CD4-positive, CD25-positive, alpha-beta regulatory T cell (primary cell): ENCODE data around the gene CDK16. TPM values are rescaled to one million over a fixed set of nuclear protein-coding genes. Genes with fewer than 3 reads are reported as not detected.
"Not testable (repeated sequence)": the region's sequence is repeated elsewhere in the genome, so short reads cannot be mapped to it uniquely, and the experiment has no call there.

Experiments
- ATAC-seq, 2 donors: fragments of 150-1000 bp; cut with Tn5 transposase; one replicate each; pipeline ENCODE4 v1.10.0; 2021; ENCODE audit warnings: low read depth in 2 of 2, moderate number of reproducible peaks in 2 of 2, moderate library complexity in 1 of 2
- DNase-seq, 3 donors: peaks; one replicate each; pipeline versions ENCODE4 v3.0.0 to v3.0.0-alpha.2; 2012 to 2022; ENCODE audit warnings: mixed read lengths in 1 of 3
- H3K27ac ChIP-seq: one replicate; pipeline ENCODE4 v1.7.0; 2013; ENCODE audit warnings: mild to moderate bottlenecking, low read length; ENCODE audit not compliant: insufficient read depth, poor library complexity, severe bottlenecking
- H3K27me3 ChIP-seq: one replicate; pipeline ENCODE4 v1.7.0; 2013; ENCODE audit warnings: low read length; ENCODE audit not compliant: control insufficient read depth, insufficient read depth
- H3K36me3 ChIP-seq: one replicate; pipeline ENCODE4 v1.7.0; 2013; ENCODE audit warnings: mild to moderate bottlenecking, low read length, moderate library complexity; ENCODE audit not compliant: control insufficient read depth, insufficient read depth
- H3K4me1 ChIP-seq: 2 replicates; pipeline ENCODE4 v1.7.0; 2013; ENCODE audit warnings: mild to moderate bottlenecking, low read length; ENCODE audit not compliant: insufficient read depth, control insufficient read depth, poor library complexity, severe bottlenecking
- H3K4me3 ChIP-seq: one replicate; pipeline ENCODE4 v1.7.0; 2013; ENCODE audit warnings: low read depth, mild to moderate bottlenecking, low read length, moderate library complexity
- H3K9me3 ChIP-seq, 2 experiments: 1 replicate in 1 of 2; 2 replicates in 1 of 2; pipeline ENCODE4 v1.7.0; 2013; ENCODE audit warnings: low read length in 2 of 2, mild to moderate bottlenecking in 1 of 2, moderate library complexity in 1 of 2; ENCODE audit not compliant: control insufficient read depth in 2 of 2
- H3K27ac Mint-ChIP-seq, 3 donors: one replicate each; pipeline ENCODE4 v1.8.0; 2020 to 2022; ENCODE audit warnings: mild to moderate bottlenecking in 3 of 3, mixed read lengths in 3 of 3, moderate library complexity in 2 of 3
- H3K27me3 Mint-ChIP-seq: one replicate; pipeline ENCODE4 v1.8.0; 2022; ENCODE audit warnings: mild to moderate bottlenecking, mixed read lengths
- H3K36me3 Mint-ChIP-seq: one replicate; pipeline ENCODE4 v1.8.0; 2020; ENCODE audit warnings: mixed read lengths
- H3K4me1 Mint-ChIP-seq, 4 donors: one replicate each; pipeline ENCODE4 v1.8.0; 2020 to 2022; ENCODE audit warnings: mixed read lengths in 4 of 4, mild to moderate bottlenecking in 1 of 4
- H3K4me3 Mint-ChIP-seq, 4 donors: one replicate each; pipeline ENCODE4 v1.8.0; 2020 to 2022; ENCODE audit warnings: mild to moderate bottlenecking in 4 of 4, mixed read lengths in 4 of 4, moderate library complexity in 3 of 4
- H3K9me3 Mint-ChIP-seq, 7 donors: one replicate each; pipeline ENCODE4 v1.8.0; 2020 to 2022; ENCODE audit warnings: mixed read lengths in 7 of 7, mild to moderate bottlenecking in 3 of 7, moderate library complexity in 2 of 7
- polyA plus RNA-seq, 4 donors: library from polyadenylated mRNA; unstranded; fragments of 300-500 nt; fragmentation: Illumina TruSeq; gene quantifications; one replicate each; pipeline ENCODE4 v1.2.3, GENCODE V29; 2021
- total RNA-seq: library from RNA; stranded (reverse); gene quantifications from one replicate; pipeline ENCODE4 v1.2.3, GENCODE V29; 2022

Gene CDK16
- total and polyA plus RNA-seq, 5 donors from 2014 or later, result 3.9 to 186 (median 8.7) TPM

DNA sequence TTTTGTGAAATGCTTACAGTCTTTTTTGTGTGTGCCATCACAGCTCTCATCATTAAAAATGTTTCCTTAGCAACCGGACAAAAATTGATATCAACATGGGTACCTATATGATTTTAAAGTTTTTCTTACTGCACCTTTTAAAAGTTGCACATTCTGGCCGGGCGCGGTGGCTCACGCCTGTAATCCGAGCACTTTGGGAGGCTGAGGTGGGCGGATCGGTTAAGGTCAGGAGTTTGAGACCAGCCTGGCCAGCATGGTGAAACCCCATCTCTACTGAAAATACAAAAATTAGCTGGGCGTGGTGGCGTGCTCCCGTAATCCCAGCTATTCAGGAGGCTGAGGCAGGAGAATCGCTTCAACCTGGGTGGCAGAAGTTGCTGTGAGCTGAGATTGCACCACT is 39.1 kb downstream of the CDK16 start:
- not testable (repeated sequence) for H3K9me3 ChIP-seq, DNase-seq, H3K4me3 ChIP-seq, H3K36me3 Mint-ChIP-seq, H3K4me1 ChIP-seq, H3K9me3 Mint-ChIP-seq, ATAC-seq, H3K27me3 Mint-ChIP-seq, H3K4me1 Mint-ChIP-seq, H3K4me3 Mint-ChIP-seq, H3K36me3 ChIP-seq, H3K27ac Mint-ChIP-seq, H3K27ac ChIP-seq, H3K27me3 ChIP-seq

DNA sequence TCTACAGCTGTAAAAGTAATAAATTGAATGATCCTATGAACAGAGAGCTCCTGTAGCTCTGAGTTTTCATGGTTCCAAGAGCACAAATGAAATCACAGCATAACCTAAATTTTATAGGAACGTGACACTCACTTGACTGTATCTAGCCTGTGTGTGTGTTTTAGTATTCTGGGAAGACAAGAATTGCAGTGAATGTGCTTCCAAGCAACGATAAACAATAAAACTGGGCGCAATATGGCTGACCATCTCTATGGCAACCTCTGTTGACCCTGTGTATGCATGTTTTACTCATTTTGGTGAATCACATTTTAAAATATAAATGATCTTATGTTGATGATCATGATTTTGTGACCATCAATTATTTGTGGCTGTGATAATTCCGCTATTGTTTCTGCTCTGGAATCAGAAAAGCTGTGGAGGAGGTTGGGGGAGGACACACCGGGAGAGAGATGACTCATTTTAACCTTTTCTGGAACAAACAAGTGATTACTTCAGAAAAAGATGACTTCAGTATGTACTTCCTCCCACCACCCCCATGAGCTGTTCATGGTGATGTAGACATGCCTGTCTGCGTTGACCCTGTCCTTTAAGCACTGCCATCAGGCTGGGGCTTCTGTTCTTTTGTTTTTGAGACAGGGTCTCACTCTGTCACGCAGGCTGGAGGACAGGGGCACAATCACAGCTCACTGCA is 46.1 kb downstream of the CDK16 start:
- Mint-ChIP-seq H3K4me3 (no peak overlapping the region), H3K36me3 (no peaks in the 10 kb centered on the region), H3K27ac (no peak overlapping the region), H3K9me3 (no peaks in the 10 kb centered on the region), H3K27me3 (peaks cover 4% of the 10 kb centered on the region), H3K4me1 (peaks cover 0 to 2% (median 0%) of the 10 kb centered on the region in 4 donors)
- Histone ChIP-seq H3K4me3 (no peak overlapping the region), H3K27me3 (no peaks in the 10 kb centered on the region), H3K36me3 (no peaks in the 10 kb centered on the region), H3K4me1 (no peaks in the 10 kb centered on the region), H3K27ac (no peak overlapping the region), H3K9me3 (no peaks in the 10 kb centered on the region)
- ATAC-seq (no peak), DNase-seq (peak in 1 of 3 donors; percentile 13)

DNA sequence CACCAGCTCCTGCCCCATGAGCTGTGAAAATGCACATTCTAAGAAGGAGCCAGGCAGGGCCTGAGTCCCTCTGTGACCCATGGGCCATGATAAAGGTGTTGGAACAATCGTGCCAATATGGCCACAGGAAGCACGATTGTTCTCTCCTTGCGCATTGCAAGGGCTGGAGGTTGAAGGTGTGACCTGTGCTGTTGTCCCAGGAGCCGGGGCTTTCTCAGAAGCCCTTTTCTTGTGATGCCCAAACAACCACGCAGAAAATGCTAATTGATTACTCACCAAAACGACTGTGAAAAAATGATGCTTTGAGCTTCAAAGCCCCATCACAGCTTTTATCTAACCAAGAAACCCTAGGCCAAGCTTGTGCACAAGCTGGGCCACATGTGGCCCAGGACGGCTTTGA is 48.2 kb downstream of the CDK16 start:
- no peak overlapping the region for H3K4me3 ChIP-seq
- ATAC-seq (no peak), DNase-seq (no peak)
- Mint-ChIP-seq H3K27me3 (peaks cover 4% of the 10 kb centered on the region), H3K9me3 (peaks cover 0 to 1% (median 0%) of the 10 kb centered on the region in 7 donors), H3K4me3 (no peak overlapping the region), H3K27ac (no peak overlapping the region), H3K36me3 (no peaks in the 10 kb centered on the region), H3K4me1 (peaks cover 0 to 2% (median 0%) of the 10 kb centered on the region in 4 donors)
- H3K27me3 ChIP-seq, result no peaks in the 10 kb centered on the region
- H3K27ac ChIP-seq, result no peak overlapping the region
- no peaks in the 10 kb centered on the region for H3K4me1 ChIP-seq
- no peaks in the 10 kb centered on the region for H3K36me3 ChIP-seq
- H3K9me3 ChIP-seq, result no peaks in the 10 kb centered on the region

DNA sequence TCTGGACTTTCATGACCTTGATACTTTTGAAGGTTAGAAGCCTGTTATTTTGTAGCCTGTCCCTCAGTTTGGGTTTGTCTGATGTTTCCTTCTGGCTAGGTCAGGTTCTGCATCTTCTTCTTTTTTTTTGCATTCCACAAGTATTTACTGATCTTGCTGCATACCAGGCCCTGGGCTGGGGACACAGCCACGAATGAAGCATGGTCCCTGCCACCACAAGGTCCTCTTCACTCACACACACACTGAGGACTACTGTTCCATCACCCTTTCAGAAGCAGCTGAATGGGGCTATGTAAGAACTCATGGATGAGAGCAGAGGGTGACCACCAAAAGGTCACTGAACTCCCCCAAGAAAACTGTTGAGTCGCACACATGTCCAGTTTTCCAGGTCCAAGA is 53.5 kb downstream of the CDK16 start:
- Histone ChIP-seq H3K27me3 (no peaks in the 10 kb centered on the region), H3K27ac (no peak overlapping the region), H3K36me3 (no peaks in the 10 kb centered on the region), H3K4me1 (no peaks in the 10 kb centered on the region), H3K9me3 (no peaks in the 10 kb centered on the region), H3K4me3 (no peak overlapping the region)
- ATAC-seq, result no peak
- H3K36me3 Mint-ChIP-seq, result no peaks in the 10 kb centered on the region
- H3K9me3 Mint-ChIP-seq, result peaks cover 0 to 1% (median 0%) of the 10 kb centered on the region in 7 donors
- H3K4me1 Mint-ChIP-seq, result no peaks in the 10 kb centered on the region
- no peaks in the 10 kb centered on the region for H3K27me3 Mint-ChIP-seq
- no peak overlapping the region for H3K4me3 Mint-ChIP-seq
- no peak for DNase-seq
- no peak overlapping the region for H3K27ac Mint-ChIP-seq

DNA sequence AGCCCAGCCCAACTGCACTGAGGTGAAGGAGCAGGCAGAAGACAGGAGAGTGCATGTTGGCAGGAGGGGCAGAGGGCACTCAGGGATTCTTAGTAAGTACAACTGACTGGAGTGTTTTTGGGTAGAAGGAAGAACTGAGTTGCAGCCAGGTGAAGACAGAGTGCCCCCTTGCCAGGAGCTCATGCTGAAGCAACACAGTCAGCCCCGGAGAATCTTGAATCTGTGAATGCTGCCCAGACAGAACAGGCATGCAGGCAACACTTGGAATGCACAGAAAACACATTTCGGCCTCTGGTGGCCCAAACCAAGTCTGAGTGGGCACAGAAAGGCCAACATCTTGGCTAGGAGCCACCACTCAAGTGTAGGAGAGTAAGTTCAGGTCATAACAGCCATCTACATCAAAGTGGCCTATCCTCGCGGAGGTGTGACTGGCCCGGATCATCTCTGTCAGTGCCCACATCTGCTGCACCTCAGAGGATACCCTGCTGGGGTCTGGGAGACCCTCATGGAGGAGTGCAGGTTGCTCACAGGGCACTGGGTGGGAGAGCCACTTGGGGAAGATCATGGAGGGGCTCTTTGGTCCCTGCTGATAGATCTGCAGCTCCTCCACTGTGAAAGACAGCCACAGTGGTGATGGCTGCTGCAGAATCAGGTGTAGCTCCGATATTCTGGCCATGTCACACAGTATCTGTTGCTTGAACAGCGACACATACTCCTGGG is 54.7 kb downstream of the CDK16 start:
- H3K27ac Mint-ChIP-seq, result no peak overlapping the region
- H3K36me3 Mint-ChIP-seq, result no peaks in the 10 kb centered on the region
- no peak overlapping the region for H3K4me3 Mint-ChIP-seq
- no peak overlapping the region for H3K4me3 ChIP-seq
- H3K4me1 Mint-ChIP-seq, result no peaks in the 10 kb centered on the region
- no peaks in the 10 kb centered on the region for H3K27me3 Mint-ChIP-seq
- H3K4me1 ChIP-seq, result no peaks in the 10 kb centered on the region
- peaks cover 0 to 1% (median 0%) of the 10 kb centered on the region in 7 donors for H3K9me3 Mint-ChIP-seq
- DNase-seq, result no peak
- no peaks in the 10 kb centered on the region for H3K27me3 ChIP-seq
- no peaks in the 10 kb centered on the region for H3K9me3 ChIP-seq
- H3K36me3 ChIP-seq, result no peaks in the 10 kb centered on the region
- H3K27ac ChIP-seq, result no peak overlapping the region
- ATAC-seq, result no peak

DNA sequence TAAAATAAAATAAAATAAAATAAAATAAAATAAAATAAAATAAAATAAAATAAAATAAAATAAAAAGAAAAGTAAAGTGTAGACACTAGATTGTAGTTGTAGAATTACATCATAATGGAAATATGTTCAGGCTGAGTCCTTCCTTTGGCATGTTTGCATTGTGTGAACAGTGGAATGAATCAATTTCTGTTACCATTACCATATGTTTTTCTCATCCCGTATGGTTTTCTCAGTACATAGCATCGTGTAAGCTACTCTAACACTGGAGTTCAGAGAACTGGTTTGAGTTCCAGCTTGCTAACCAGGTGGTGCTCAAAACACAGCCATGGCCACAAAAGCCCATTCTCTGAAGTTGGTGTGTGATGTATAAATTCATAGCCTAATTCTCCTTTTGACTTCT is 60.2 kb downstream of the CDK16 start:
- Histone ChIP-seq H3K4me1 (no peaks in the 10 kb centered on the region), H3K4me3 (no peak overlapping the region), H3K27me3 (no peaks in the 10 kb centered on the region), H3K36me3 (no peaks in the 10 kb centered on the region), H3K9me3 (no peaks in the 10 kb centered on the region), H3K27ac (no peak overlapping the region)
- Mint-ChIP-seq H3K9me3 (no peaks in the 10 kb centered on the region), H3K4me3 (no peak overlapping the region), H3K36me3 (no peaks in the 10 kb centered on the region), H3K27me3 (no peaks in the 10 kb centered on the region), H3K4me1 (peaks cover 0 to 6% (median 0%) of the 10 kb centered on the region in 4 donors), H3K27ac (no peak overlapping the region)
- DNase-seq, result no peak
- no peak for ATAC-seq

Other genes starting within 250 kb of the CDK16 start
- not detected for gene RGN, start 140.2 kb upstream of the CDK16 start, total RNA-seq
- not detected for gene RGN, start 140.2 kb upstream of the CDK16 start, polyA plus RNA-seq
- 50.3 TPM for gene NDUFB11, start 74.0 kb upstream of the CDK16 start, total RNA-seq
- gene NDUFB11, start 74.0 kb upstream of the CDK16 start, polyA plus RNA-seq, result 100 to 1,000 TPM; 164 to 190 (median 179) TPM
- gene RBM10, start 73.5 kb upstream of the CDK16 start, total RNA-seq, result 37.6 TPM
- 10 to 100 TPM; 17.9 to 22.6 (median 22.0) TPM for gene RBM10, start 73.5 kb upstream of the CDK16 start, polyA plus RNA-seq
- gene UBA1, start 24.9 kb upstream of the CDK16 start, total RNA-seq, result 173 TPM
- gene UBA1, start 24.9 kb upstream of the CDK16 start, polyA plus RNA-seq, result 100 to 1,000 TPM; 163 to 210 (median 175) TPM
- 97.3 TPM for gene USP11, start 14.3 kb downstream of the CDK16 start, total RNA-seq
- 10 to 100 TPM; 46.0 to 69.2 (median 56.3) TPM for gene USP11, start 14.3 kb downstream of the CDK16 start, polyA plus RNA-seq
- gene ZNF157, start 151.9 kb downstream of the CDK16 start, total RNA-seq, result 0.17 TPM
- gene ZNF157, start 151.9 kb downstream of the CDK16 start, polyA plus RNA-seq, result under 1 TPM in 3 of 4 donors, not detected in 1; 0.17 to 0.91 (median 0.46) TPM